Measurements from ENCODE around the gene NOS1. TPM values are rescaled to one million over a fixed set of nuclear protein-coding genes. Genes with fewer than 3 reads are reported as not detected.

NOS1 gene
- total RNA-seq, 1 donor from 2014 or later: 0.05 TPM

GRCh38 chr12:117352883-117353282 is 8.5 kb downstream of the NOS1 start:
- H3K27ac Mint-ChIP-seq (ENCODE audit: unreplicated experiment): no peak overlapping the region
- no peaks in the 10 kb centered on the region for H3K36me3 Mint-ChIP-seq (ENCODE audit: low read depth, unreplicated experiment)
- H3K27me3 Mint-ChIP-seq (ENCODE audit: unreplicated experiment): peaks cover 4% of the 10 kb centered on the region
- no peak for DNase-seq (ENCODE audit: low spot score)
- TF ChIP-seq CTCF (IDR thresholded peaks at IDR 0.05; ENCODE audit: unreplicated experiment): no peak
- H3K4me3 Mint-ChIP-seq (ENCODE audit: unreplicated experiment): no peak overlapping the region
- no peaks in the 10 kb centered on the region for H3K4me1 Mint-ChIP-seq (ENCODE audit: unreplicated experiment)
- no peaks in the 10 kb centered on the region for H3K9me3 Mint-ChIP-seq (ENCODE audit: unreplicated experiment)

- Mint-ChIP-seq H3K9me3 (ENCODE audit: unreplicated experiment) (no peaks in the 10 kb centered on the region), H3K27me3 (ENCODE audit: unreplicated experiment) (peaks cover 2% of the 10 kb centered on the region), H3K36me3 (ENCODE audit: low read depth, unreplicated experiment) (no peaks in the 10 kb centered on the region), H3K4me1 (ENCODE audit: unreplicated experiment) (no peaks in the 10 kb centered on the region), H3K27ac (ENCODE audit: unreplicated experiment) (no peak overlapping the region), H3K4me3 (ENCODE audit: unreplicated experiment) (no peak overlapping the region)
- DNase-seq (ENCODE audit: low spot score): no peak
- TF ChIP-seq CTCF (IDR thresholded peaks at IDR 0.05; ENCODE audit: unreplicated experiment): no peak
These were observed 9.2 kb downstream of the NOS1 start for GRCh38 chr12:117352206-117352605.

GRCh38 chr12:117350140-117350539 is 11.3 kb downstream of the NOS1 start:
- Mint-ChIP-seq H3K4me3 (ENCODE audit: unreplicated experiment) (no peak overlapping the region), H3K4me1 (ENCODE audit: unreplicated experiment) (no peaks in the 10 kb centered on the region), H3K27ac (ENCODE audit: unreplicated experiment) (no peak overlapping the region), H3K9me3 (ENCODE audit: unreplicated experiment) (no peaks in the 10 kb centered on the region), H3K27me3 (ENCODE audit: unreplicated experiment) (peaks cover 2% of the 10 kb centered on the region), H3K36me3 (ENCODE audit: low read depth, unreplicated experiment) (no peaks in the 10 kb centered on the region)
- no peak for TF ChIP-seq CTCF (IDR thresholded peaks at IDR 0.05; ENCODE audit: unreplicated experiment)
- DNase-seq (ENCODE audit: low spot score): no peak

GRCh38 chr12:117347588-117347987 is 13.8 kb downstream of the NOS1 start:
- DNase-seq (ENCODE audit: low spot score): no peak

GRCh38 chr12:117344716-117345115 is 16.7 kb downstream of the NOS1 start:
- Mint-ChIP-seq H3K4me1 (ENCODE audit: unreplicated experiment) (peaks cover 6% of the 10 kb centered on the region), H3K4me3 (ENCODE audit: unreplicated experiment) (no peak overlapping the region), H3K36me3 (ENCODE audit: low read depth, unreplicated experiment) (no peaks in the 10 kb centered on the region), H3K9me3 (ENCODE audit: unreplicated experiment) (no peaks in the 10 kb centered on the region), H3K27me3 (ENCODE audit: unreplicated experiment) (peaks cover 5% of the 10 kb centered on the region), H3K27ac (ENCODE audit: unreplicated experiment) (no peak overlapping the region)
- DNase-seq (ENCODE audit: low spot score): no peak
- no peak for TF ChIP-seq CTCF (IDR thresholded peaks at IDR 0.05; ENCODE audit: unreplicated experiment)

More at GRCh38 chr12:117347588-117347987, 13.8 kb downstream of the NOS1 start:
- Mint-ChIP-seq H3K27ac (ENCODE audit: unreplicated experiment) (no peak overlapping the region), H3K27me3 (ENCODE audit: unreplicated experiment) (peaks cover 2% of the 10 kb centered on the region), H3K9me3 (ENCODE audit: unreplicated experiment) (no peaks in the 10 kb centered on the region), H3K36me3 (ENCODE audit: low read depth, unreplicated experiment) (no peaks in the 10 kb centered on the region), H3K4me3 (ENCODE audit: unreplicated experiment) (no peak overlapping the region), H3K4me1 (ENCODE audit: unreplicated experiment) (peaks cover 3% of the 10 kb centered on the region)
- no peak for TF ChIP-seq CTCF (IDR thresholded peaks at IDR 0.05; ENCODE audit: unreplicated experiment)
